HG02981 (cell line): ENCODE measurements around the gene SYNGR1.

Source experiments
- ATAC-seq: cut with Tn5 transposase; IDR thresholded peaks from one replicate; pipeline ENCODE4 v1.9.1; 2021; ENCODE audit warnings: mild to moderate bottlenecking, moderate library complexity; ENCODE audit not compliant: unreplicated experiment

Gene SYNGR1

DNA sequence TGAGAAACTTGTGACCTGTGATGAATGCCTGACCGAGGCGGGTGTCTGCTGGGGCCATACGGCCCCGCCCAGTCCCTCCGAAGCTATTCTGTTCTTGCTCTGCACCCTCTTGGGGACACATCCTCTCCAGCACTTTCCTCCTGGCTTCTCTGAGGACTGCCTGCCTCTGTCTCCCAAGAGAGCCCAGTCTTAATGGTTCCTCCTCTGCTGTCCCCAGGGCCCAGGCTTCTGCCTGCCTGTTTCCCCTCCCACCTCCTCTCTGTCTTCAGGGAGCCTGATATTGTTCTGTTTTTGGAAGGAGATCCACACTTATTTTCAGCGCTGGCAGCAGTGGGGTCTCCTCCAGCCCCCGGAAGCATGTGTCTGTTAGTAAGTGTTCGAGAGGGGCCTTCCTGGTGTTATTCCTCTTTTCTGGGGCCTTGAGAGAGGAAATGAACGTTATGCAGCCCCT is 18.7 kb downstream of the SYNGR1 start:
- ATAC-seq = no peak

DNA sequence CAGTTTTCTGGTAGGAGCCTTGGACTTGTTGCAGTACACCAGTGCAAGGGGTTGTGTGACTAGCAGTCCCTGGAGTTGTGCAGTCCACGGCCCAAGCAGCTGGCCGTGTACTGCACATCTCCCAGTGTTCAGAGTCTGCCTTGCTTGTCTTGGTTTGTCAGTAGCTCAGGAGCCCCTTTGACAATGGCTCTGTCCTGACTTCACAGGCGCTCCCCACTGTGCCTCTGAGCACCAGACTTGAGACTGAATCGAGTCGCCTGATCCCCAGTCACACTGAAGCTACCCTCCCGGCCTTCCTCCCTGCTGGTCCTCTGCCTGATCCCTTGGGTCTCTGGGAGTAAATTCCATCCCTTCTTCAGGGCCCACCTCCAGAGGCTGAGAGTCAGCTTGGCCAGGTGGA is 19.4 kb downstream of the SYNGR1 start:
- ATAC-seq = no peak

DNA sequence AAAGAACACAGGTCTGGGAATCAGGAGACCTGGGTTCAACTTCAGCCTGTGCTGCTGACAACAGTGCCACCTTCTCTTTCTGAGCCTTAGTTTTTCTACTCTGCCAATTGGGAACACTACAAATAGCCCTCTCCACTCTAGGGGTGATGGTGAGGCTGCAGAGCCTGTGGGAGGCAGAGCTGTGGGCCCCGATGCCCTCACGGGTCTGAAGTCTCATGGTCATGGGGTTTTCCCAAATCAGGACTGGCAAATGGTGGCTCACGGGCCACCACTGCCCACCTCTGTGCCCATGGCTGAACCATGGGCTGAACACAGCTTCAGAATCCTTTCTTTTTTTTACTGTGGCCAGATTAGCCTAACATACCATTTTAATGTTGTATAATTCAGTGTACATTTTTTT is 19.8 kb downstream of the SYNGR1 start:
- no peak for ATAC-seq

DNA sequence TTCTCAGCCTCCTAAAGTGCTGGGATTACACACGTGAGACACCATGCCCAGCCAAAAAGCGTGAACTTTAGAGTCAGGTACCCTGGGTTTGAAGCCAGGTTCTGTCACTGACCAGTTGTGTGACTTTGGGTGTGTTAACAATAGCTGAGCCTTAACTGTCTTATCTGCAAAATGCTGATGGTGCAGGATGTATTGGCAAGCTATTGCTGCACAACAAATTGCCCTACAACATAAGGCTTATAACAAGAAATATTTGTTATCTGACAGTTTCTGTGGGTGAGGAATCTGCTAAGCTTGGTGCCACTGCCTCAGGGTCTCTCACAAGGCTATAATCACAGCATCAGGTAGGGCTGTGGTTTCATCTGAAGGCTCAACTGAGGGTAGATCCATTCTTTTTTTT is 21.9 kb downstream of the SYNGR1 start:
- no peak for ATAC-seq

DNA sequence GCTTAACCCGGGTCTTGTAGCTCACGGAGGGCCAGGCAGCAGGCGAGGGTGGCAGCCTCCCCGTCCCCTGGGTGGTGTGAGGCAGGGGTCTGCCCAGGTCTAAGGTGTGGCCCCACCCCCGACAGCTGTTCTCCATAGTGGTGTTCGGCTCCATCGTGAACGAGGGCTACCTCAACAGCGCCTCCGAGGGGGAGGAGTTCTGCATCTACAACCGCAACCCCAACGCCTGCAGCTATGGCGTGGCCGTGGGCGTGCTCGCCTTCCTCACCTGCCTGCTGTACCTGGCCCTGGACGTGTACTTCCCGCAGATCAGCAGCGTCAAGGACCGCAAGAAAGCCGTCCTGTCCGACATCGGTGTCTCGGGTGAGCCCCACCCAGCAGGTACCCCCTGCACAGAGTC is 24.4 kb downstream of the SYNGR1 start:
- ATAC-seq = no peak

GRCh38 chr22:39374801-39375200 is 25.0 kb downstream of the SYNGR1 start:
- no peak for ATAC-seq

DNA sequence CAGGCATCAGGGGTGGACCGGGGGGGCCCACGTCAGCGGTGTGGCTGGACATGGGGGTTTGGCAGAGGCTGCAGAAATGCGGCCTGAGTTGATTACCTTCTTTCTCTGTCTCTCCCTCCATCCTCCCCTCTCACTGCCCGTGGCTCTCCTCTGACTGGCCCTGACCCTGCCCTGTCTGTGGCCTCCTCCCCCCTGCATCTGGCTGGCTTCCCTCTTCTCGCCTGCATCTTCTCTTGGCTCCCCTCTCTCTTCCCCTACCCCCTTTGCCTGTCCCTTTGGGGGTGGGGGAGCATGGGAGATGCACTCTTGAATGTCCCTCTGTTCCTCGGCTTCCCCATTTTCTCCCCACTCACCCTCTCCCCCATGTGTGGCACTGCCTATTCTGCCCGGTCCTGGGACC is 25.9 kb downstream of the SYNGR1 start:
- ATAC-seq = no peak

- ATAC-seq = no peak
Observed at GRCh38 chr22:39379756-39380730, 30.3 kb downstream of the SYNGR1 start.

GRCh38 chr22:39381009-39381755 is 31.4 kb downstream of the SYNGR1 start:
- ATAC-seq = no peak

DNA sequence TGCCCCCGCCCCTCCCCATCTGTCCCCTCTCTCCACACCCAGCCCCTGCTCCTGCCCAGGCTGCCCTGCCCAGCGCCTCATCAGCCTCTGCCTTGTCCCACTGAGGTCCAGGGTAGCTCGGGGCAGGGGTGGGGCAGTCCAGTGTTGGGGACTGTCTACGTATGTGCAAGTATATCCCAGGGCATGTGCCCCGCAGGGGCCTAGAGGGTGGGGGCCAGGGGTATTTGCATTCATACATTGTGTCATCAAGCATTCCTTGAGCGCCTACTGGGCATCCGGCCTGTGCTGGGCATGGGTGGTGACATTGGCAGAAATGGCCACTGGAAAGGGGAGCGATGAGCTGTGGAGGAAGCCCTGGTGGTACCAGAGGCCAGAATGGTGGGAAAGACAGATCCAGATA is 32.1 kb downstream of the SYNGR1 start:
- no peak for ATAC-seq

GRCh38 chr22:39382410-39382809 is 32.6 kb downstream of the SYNGR1 start:
- ATAC-seq = no peak

GRCh38 chr22:39383841-39384625 is 34.2 kb downstream of the SYNGR1 start:
- ATAC-seq = no peak

DNA sequence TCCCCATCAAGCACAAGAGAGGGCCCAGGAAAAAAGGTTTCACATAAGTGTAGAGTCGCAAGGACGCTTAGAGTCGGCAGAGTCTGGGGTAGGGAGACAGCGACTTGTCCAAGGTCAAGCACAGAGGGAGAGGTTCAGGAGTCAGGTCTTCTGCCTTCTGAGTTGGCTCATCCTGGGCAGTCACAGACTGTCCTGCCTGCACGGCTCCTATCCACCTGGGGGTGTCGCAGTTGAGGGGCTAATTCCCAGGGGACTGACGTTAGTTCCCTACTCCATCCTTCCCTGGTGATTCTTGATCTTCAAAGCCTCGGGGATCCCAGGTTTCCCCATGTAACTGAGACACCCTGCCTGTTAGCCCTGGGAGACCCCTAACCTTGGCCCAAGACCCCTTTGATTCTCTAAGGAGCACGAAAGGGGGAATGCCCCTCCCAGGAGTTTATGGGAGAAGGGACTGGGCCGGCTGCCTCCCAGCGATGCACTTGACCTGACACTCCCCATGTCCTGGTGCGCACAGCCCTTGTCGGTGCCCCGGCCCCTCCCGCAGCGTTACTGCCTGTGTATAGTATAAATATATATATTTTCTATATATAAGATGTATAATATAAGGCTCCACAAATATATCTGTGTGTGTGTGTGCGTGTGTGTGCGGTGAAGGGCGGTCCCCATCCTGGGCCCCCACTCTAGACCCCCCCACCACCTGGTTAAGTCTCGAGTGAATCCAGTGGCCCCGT is 35.1 kb downstream of the SYNGR1 start:
- no peak for ATAC-seq

- ATAC-seq = peak; percentile 60
Observed at GRCh38 chr22:39388261-39389011, 38.6 kb downstream of the SYNGR1 start.

- no peak for ATAC-seq
Observed at GRCh38 chr22:39389420-39389819, 39.6 kb downstream of the SYNGR1 start.

DNA sequence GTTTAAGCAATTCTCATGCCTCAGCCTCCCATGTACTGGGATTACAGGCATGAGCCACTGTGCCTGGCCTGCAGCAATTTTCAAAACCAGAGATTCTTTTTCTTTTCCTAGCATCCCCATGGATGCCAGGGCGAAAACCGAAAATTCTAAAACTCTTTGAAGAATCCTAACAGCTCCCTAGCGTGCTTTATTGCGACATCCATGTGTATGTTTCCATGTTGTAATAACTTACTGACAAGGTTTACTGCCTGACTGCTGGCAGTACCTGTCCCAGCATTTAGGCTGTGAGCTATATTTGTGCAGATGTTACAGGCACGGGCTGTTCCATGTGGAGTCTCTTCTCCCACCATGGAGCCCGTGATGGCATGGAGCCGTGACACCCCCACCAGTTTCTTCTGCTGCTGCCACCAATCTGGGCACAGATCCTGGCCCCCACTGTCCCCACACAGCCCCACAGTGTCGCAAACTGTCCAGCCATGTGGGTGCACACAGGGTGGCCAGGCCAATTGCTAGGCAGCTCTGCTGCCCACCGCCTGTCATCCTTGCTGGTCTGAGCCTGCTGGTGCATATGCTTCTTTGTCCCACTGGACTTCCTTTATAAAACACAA is 42.7 kb downstream of the SYNGR1 start:
- ATAC-seq = no peak

DNA sequence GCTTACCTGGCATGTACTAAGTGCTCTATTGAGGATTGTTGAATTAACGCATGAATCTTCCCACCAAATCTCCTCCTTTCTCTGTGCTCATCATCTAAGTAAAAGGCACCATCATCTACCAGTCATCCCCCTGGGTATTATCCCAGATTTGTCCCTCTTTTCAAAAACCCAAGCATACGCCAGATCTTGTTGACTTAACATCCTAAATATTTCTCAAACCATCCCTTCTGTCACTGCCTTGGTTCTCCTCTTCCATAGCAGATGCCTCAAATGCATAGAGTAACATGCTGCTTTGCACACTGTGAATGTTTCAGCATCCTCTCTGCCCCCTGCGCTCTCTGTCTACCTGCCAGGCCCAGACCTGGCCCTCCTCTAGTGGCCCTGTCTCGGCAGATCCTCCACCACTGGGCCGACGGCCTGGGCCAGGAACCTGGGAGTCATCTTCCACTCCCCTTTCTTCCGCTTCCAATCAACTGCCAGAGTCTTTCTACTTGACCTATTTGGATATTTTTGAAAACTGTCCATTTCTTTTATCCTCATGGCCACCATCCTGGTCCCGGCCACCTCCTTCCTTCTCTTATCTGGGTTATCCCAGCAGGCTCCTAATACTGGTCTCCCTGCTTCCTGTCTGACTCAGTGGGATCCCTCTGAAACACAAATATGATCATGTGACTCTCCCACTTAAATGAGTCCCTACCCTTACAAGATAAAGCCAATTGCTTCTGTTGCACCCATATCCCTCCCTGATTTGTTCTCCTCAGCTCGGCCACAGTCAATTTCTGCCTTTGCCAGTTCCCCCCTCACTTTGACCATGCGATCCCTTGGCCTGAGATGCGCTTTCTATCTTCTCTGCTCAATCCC is 46.4 kb downstream of the SYNGR1 start:
- ATAC-seq = no peak

DNA sequence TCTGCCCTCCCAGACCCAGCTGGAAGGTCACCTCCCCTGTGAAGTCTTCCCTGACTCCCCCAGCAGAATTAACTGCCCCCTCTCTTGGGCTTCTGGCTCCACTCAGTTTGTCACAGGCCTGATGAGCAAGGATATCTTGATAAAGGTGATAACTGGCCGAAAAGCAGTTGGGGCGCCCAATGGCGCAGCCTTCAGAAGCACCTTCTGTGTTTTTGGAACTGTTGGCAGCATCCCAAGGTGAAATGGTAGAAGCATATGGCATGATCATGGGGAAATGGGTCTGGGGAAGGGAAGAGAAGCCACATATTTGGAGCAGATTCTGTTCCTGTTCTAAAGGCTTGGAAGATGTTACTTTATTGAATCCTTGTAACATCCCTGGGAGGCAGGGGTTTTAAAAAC is 47.0 kb downstream of the SYNGR1 start:
- ATAC-seq = no peak

- ATAC-seq = no peak
Observed at GRCh38 chr22:39401301-39401631, 51.5 kb downstream of the SYNGR1 start.
